Astrocyte (in vitro differentiated cells and primary cell): ENCODE measurements around the gene HMG20A. TPM values are rescaled to one million over a fixed set of nuclear protein-coding genes. Genes with fewer than 3 reads are reported as not detected.

Experiments
- DNase-seq: peaks from one replicate; pipeline ENCODE4 v3.0.0-alpha.2; 2010; ENCODE audit warnings: low read depth
- FAIRE-seq: peaks from 2 replicates; lab custom pipeline; 2011; peaks lifted over from hg19 to GRCh38; lab: Jason Lieb, UNC
- H2AFZ ChIP-seq: 2 replicates; pipeline ENCODE4 v1.6.0; 2012; ENCODE audit warnings: low read depth, low read length, inconsistent platforms
- H3K27ac ChIP-seq: 2 replicates; pipeline ENCODE4 v1.5.1; 2011; ENCODE audit warnings: low read depth, low read length, inconsistent platforms
- H3K27me3 ChIP-seq: 2 replicates; pipeline ENCODE4 v1.6.0; 2011; ENCODE audit warnings: low read length, inconsistent platforms; ENCODE audit not compliant: insufficient read depth
- H3K36me3 ChIP-seq: 2 replicates; pipeline ENCODE4 v1.5.1; 2011; ENCODE audit warnings: low read length, inconsistent platforms; ENCODE audit not compliant: insufficient read depth
- H3K4me1 ChIP-seq: 2 replicates; pipeline ENCODE4 v1.5.1; 2011; ENCODE audit warnings: low read length, inconsistent platforms; ENCODE audit not compliant: insufficient read depth
- H3K4me2 ChIP-seq: 2 replicates; pipeline ENCODE4 v1.6.0; 2012; ENCODE audit warnings: low read length, inconsistent platforms
- H3K4me3 ChIP-seq: 2 replicates; pipeline ENCODE4 v1.5.1; 2011; ENCODE audit warnings: low read depth, mild to moderate bottlenecking, low read length, inconsistent platforms; ENCODE audit not compliant: insufficient read depth
- H3K79me2 ChIP-seq: 2 replicates; pipeline ENCODE4 v1.6.0; 2012; ENCODE audit warnings: mild to moderate bottlenecking, low read length, inconsistent platforms; ENCODE audit not compliant: insufficient read depth
- H3K9ac ChIP-seq: 2 replicates; pipeline ENCODE4 v1.6.0; 2012; ENCODE audit warnings: mild to moderate bottlenecking, low read length, inconsistent platforms
- H3K9me3 ChIP-seq: 2 replicates; pipeline ENCODE4 v1.5.1; 2012; ENCODE audit warnings: low read depth, mild to moderate bottlenecking, low read length, inconsistent platforms; ENCODE audit not compliant: insufficient read depth
- H4K20me1 ChIP-seq: 2 replicates; pipeline ENCODE4 v1.6.0; 2012; ENCODE audit warnings: low read length, inconsistent platforms; ENCODE audit not compliant: insufficient read depth
- H3K27ac Mint-ChIP-seq: one replicate; pipeline ENCODE4 v1.8.0; 2021; ENCODE audit warnings: mild to moderate bottlenecking, mixed read lengths; ENCODE audit not compliant: unreplicated experiment
- H3K27me3 Mint-ChIP-seq: one replicate; pipeline ENCODE4 v1.8.0; 2021; ENCODE audit warnings: low read depth, mixed read lengths; ENCODE audit not compliant: unreplicated experiment
- H3K36me3 Mint-ChIP-seq: one replicate; pipeline ENCODE4 v1.8.0; 2021; ENCODE audit warnings: low read depth, mixed read lengths; ENCODE audit not compliant: unreplicated experiment
- H3K4me1 Mint-ChIP-seq: one replicate; pipeline ENCODE4 v1.8.0; 2021; ENCODE audit warnings: low read depth, mixed read lengths; ENCODE audit not compliant: unreplicated experiment
- H3K4me3 Mint-ChIP-seq: one replicate; pipeline ENCODE4 v1.8.0; 2021; ENCODE audit warnings: mild to moderate bottlenecking, moderate library complexity, mixed read lengths; ENCODE audit not compliant: unreplicated experiment
- H3K9me3 Mint-ChIP-seq: one replicate; pipeline ENCODE4 v1.8.0; 2021; ENCODE audit warnings: mild to moderate bottlenecking, mixed read lengths; ENCODE audit not compliant: unreplicated experiment
- CTCF ChIP-seq: IDR thresholded peaks from 2 replicates; pipeline ENCODE4 v1.5.1; 2011; ENCODE audit warnings: low read depth, mild to moderate bottlenecking, inconsistent platforms, low read length, moderate library complexity; ENCODE audit not compliant: insufficient read depth
- EZH2 ChIP-seq: IDR thresholded peaks from 2 replicates; pipeline ENCODE4 v1.6.1; 2012; ENCODE audit warnings: mild to moderate bottlenecking, low read length, inconsistent platforms; ENCODE audit not compliant: insufficient read depth
- total RNA-seq: library from RNA; stranded (reverse); gene quantifications from 2 replicates; pipeline ENCODE4 v1.2.1, GENCODE V29; 2021

Gene HMG20A
- total RNA-seq, 1 donor from 2014 or later: 47.4 TPM

GRCh38 chr15:77414789-77415442, 5.8 kb upstream of the HMG20A start:
- Histone ChIP-seq H4K20me1 (peaks cover 78% of the 10 kb centered on the region), H3K4me3 (no peak overlapping the region), H3K27ac (no peak overlapping the region), H3K36me3 (no peaks in the 10 kb centered on the region), H3K27me3 (no peaks in the 10 kb centered on the region), H3K9ac (no peak overlapping the region), H3K4me2 (no peak overlapping the region), H3K9me3 (no peaks in the 10 kb centered on the region), H3K79me2 (peaks cover 96% of the 10 kb centered on the region), H3K4me1 (peaks cover 12% of the 10 kb centered on the region), H2AFZ (no peak overlapping the region)
- Mint-ChIP-seq H3K9me3 (no peaks in the 10 kb centered on the region), H3K27ac (no peak overlapping the region), H3K4me3 (no peak overlapping the region), H3K4me1 (peaks cover 14% of the 10 kb centered on the region), H3K27me3 (no peaks in the 10 kb centered on the region), H3K36me3 (no peaks in the 10 kb centered on the region)
- FAIRE-seq (no peak), DNase-seq (no peak)
- TF ChIP-seq CTCF (no peak), EZH2 (no peak)

- Mint-ChIP-seq H3K4me3 (no peak overlapping the region), H3K27ac (no peak overlapping the region)
- no peaks in the 10 kb centered on the region for H3K9me3 ChIP-seq
These were observed 5.1 kb upstream of the HMG20A start for GRCh38 chr15:77415450-77416147.

More at GRCh38 chr15:77415450-77416147, 5.1 kb upstream of the HMG20A start:
- H3K27ac ChIP-seq: no peak overlapping the region
- peaks cover 72% of the 10 kb centered on the region for H4K20me1 ChIP-seq
- H3K27me3 ChIP-seq: no peaks in the 10 kb centered on the region
- no peak for TF ChIP-seq EZH2
- TF ChIP-seq CTCF: no peak
- FAIRE-seq (no peak), DNase-seq (no peak)
- H3K9ac ChIP-seq: no peak overlapping the region
- H3K4me1 Mint-ChIP-seq: peaks cover 14% of the 10 kb centered on the region
- H3K27me3 Mint-ChIP-seq: no peaks in the 10 kb centered on the region
- peaks cover 89% of the 10 kb centered on the region for H3K79me2 ChIP-seq
- peaks cover 12% of the 10 kb centered on the region for H3K4me1 ChIP-seq
- no peaks in the 10 kb centered on the region for H3K36me3 ChIP-seq
- H3K9me3 Mint-ChIP-seq: no peaks in the 10 kb centered on the region
- no peak overlapping the region for H3K4me3 ChIP-seq
- H3K36me3 Mint-ChIP-seq: no peaks in the 10 kb centered on the region
- no peak overlapping the region for H2AFZ ChIP-seq
- no peak overlapping the region for H3K4me2 ChIP-seq
